ENCODE data around the gene TFF2. TPM values are rescaled to one million over a fixed set of nuclear protein-coding genes. Genes with fewer than 3 reads are reported as not detected.

TFF2 gene
- total RNA-seq, 2 experiments from 2014 or later, result not detected

DNA sequence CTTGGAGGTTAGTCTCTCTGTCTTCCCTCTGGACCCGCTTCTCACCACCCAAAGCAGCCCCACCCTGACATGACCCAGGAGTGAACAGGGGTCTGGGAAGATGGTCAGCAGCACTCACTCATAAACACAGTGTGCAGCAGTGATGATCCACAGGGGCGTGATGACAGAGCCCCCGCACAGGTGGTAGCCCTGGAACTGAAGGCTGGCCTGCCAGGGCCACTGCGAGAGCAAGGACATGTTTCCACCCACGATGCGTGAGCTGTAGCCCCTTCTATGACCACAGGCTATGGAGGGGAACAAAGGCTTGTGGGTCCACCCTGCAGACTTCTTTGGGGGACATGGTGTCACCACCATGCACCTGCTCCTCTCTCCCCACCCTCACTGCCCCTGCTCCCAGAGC lies 32.1 kb upstream of the TFF2 start:
- no peaks in the 10 kb centered on the region for H3K36me3 ChIP-seq (ENCODE audit: insufficient read depth, low read length)
- no peak overlapping the region for H3K27ac Mint-ChIP-seq
- H3K4me1 Mint-ChIP-seq (ENCODE audit: low read depth), result peaks cover 31% of the 10 kb centered on the region
- intact Hi-C loops (cut with DNase I, micrococcal nuclease), result no loop called here
- DNase-seq (no peak), ATAC-seq (ENCODE audit: poor library complexity) (no peak)
- no peak overlapping the region for H3K4me3 Mint-ChIP-seq
- no peaks in the 10 kb centered on the region for H3K36me3 Mint-ChIP-seq (ENCODE audit: low read depth)
- no peak for TF ChIP-seq CTCF (IDR thresholded peaks at IDR 0.05)
- POLR2A ChIA-PET, result interaction anchor here (0.7 to 3.2 kb wide), 3 partner anchors 10 to 42 kb away, joined by 3 to 13 read pairs (median 3); partner anchors contain the start of gene UBASH3A
- H3K4me3 ChIP-seq (ENCODE audit: low read length), result no peak overlapping the region
- CTCF ChIA-PET, result no interaction called here
- H3K9me3 Mint-ChIP-seq, result peaks cover 9% of the 10 kb centered on the region
- no peaks in the 10 kb centered on the region for H3K27me3 Mint-ChIP-seq
- no peaks in the 10 kb centered on the region for H3K27me3 ChIP-seq (ENCODE audit: control insufficient read depth in 1 of 2, insufficient read depth in 2 of 2, low read length in 2 of 2)
- peaks cover 11 to 31% of the 10 kb centered on the region in 2 experiments for H3K9me3 ChIP-seq (ENCODE audit: control insufficient read depth in 1 of 2, insufficient read depth in 1 of 2, low read length in 2 of 2)
- H3K27ac ChIP-seq (ENCODE audit: low read depth in 1 of 2, low read length in 2 of 2), result no peak overlapping the region
- H3K4me1 ChIP-seq (ENCODE audit: insufficient read depth, low read length), result peaks cover 15% of the 10 kb centered on the region

DNA sequence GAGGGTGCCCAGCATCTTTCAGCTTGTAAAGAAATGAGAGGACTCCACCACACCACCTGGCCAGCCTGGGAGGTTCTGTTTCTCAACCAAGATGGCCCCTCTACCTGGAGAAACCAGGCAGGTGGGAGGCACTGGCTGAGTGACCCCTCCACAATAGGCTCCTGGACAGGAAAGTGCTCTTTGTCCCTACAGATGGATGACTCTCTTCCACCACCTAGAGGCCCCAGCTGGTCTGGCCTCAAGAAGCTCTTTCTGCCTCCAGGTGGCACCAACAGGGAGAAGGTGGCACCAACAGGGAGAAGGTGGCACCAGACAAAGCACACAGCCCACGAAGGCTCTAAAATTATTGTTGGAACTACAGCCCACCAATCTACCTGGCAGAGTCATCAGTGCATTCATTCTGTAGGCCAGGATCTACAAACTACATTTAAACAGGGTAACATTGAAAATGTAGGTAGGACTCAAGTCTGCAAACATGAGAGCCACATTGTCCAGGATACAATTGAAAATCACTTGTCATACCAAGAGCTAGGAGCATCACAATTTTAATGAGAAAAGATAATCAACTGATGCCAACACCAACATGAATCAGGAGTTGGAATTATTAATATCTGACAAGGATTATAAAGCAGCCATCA lies 30.7 kb upstream of the TFF2 start:
- Histone ChIP-seq H3K27me3 (ENCODE audit: control insufficient read depth in 1 of 2, insufficient read depth in 2 of 2, low read length in 2 of 2) (no peaks in the 10 kb centered on the region), H3K27ac (ENCODE audit: low read depth in 1 of 2, low read length in 2 of 2) (no peak overlapping the region), H3K4me1 (ENCODE audit: insufficient read depth, low read length) (peaks cover 15% of the 10 kb centered on the region), H3K4me3 (ENCODE audit: low read length) (no peak overlapping the region), H3K9me3 (ENCODE audit: control insufficient read depth in 1 of 2, insufficient read depth in 1 of 2, low read length in 2 of 2) (peaks cover 11 to 31% of the 10 kb centered on the region in 2 experiments), H3K36me3 (ENCODE audit: insufficient read depth, low read length) (no peaks in the 10 kb centered on the region)
- no peak overlapping the region for H3K4me3 Mint-ChIP-seq
- H3K36me3 Mint-ChIP-seq (ENCODE audit: low read depth), result no peaks in the 10 kb centered on the region
- DNase-seq (peak in 10 of 14 experiments; percentile 24 to 70 (median 38)), ATAC-seq (ENCODE audit: poor library complexity) (peak; percentile 56)
- peaks cover 20% of the 10 kb centered on the region for H3K4me1 Mint-ChIP-seq (ENCODE audit: low read depth)
- no peaks in the 10 kb centered on the region for H3K27me3 Mint-ChIP-seq
- no peak overlapping the region for H3K27ac Mint-ChIP-seq
- CTCF ChIA-PET, result interaction anchor here (0.7 to 2.1 kb wide), 9 partner anchors 12 to 143 kb away, joined by 3 to 11 read pairs (median 3); partner anchors contain the start of gene UBASH3A
- TF ChIP-seq CTCF (IDR thresholded peaks at IDR 0.05), result peak; percentile 42
- H3K9me3 Mint-ChIP-seq, result peaks cover 9% of the 10 kb centered on the region
- intact Hi-C loops (cut with DNase I, micrococcal nuclease), result no loop called here
- POLR2A ChIA-PET, result interaction anchor here (0.8 to 3.2 kb wide), 3 partner anchors 17 to 44 kb away, joined by 3 to 13 read pairs (median 3); partner anchors contain the start of gene UBASH3A

DNA sequence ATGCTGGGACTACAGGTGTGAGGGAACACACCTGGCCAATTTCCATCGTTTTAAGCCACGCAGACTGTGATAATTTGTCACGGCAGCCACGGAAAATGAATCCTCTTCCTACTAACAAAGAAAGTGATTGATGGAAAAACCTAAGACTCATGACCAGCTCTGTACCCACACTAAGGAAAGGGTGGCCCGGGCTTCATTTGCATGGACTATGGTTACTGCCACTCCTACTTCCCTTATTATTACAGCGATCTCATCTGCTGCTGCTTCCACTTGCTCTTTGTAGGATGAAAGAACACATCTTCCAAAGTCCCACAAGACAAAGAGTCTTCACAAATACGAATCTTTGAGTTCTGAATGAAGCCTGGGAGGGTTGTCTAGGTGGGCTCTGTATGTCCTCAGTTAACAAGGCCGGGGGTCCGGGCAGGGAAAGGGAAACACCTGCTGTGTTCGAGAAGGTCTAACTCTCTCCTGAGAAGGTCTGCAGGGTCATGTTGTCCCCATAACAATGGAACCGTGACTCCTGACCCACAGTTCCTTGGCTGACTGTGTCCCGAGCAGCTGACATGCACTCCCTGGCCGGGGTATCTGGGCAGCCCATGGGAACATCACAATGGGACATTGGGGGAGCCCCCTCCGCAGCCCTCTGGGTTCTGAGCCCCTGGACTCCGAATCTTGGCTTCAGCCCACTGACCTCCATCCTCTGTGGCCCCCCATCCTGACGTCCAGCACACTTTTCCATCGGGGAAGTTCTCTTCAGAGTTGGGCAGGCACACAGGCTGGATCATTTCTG lies 28.8 kb upstream of the TFF2 start:
- no peak for ATAC-seq (ENCODE audit: poor library complexity)
- H3K4me1 Mint-ChIP-seq (ENCODE audit: low read depth), result peaks cover 10% of the 10 kb centered on the region
- no peaks in the 10 kb centered on the region for H3K27me3 ChIP-seq (ENCODE audit: control insufficient read depth in 1 of 2, insufficient read depth in 2 of 2, low read length in 2 of 2)
- POLR2A ChIA-PET, result interaction anchor here (1.1 kb wide), 1 partner anchor 24 kb away, joined by 3 read pairs; the partner anchor contains the start of gene UBASH3A
- H3K27ac Mint-ChIP-seq, result no peak overlapping the region
- CTCF ChIA-PET, result no interaction called here
- H3K4me1 ChIP-seq (ENCODE audit: insufficient read depth, low read length), result peaks cover 9% of the 10 kb centered on the region
- no peak for TF ChIP-seq CTCF (IDR thresholded peaks at IDR 0.05)
- no peaks in the 10 kb centered on the region for H3K27me3 Mint-ChIP-seq
- H3K27ac ChIP-seq (ENCODE audit: low read depth in 1 of 2, low read length in 2 of 2), result no peak overlapping the region
- no peaks in the 10 kb centered on the region for H3K36me3 Mint-ChIP-seq (ENCODE audit: low read depth)
- peaks cover 11 to 28% of the 10 kb centered on the region in 2 experiments for H3K9me3 ChIP-seq (ENCODE audit: control insufficient read depth in 1 of 2, insufficient read depth in 1 of 2, low read length in 2 of 2)
- H3K36me3 ChIP-seq (ENCODE audit: insufficient read depth, low read length), result no peaks in the 10 kb centered on the region
- intact Hi-C loops (cut with DNase I, micrococcal nuclease), result loop anchor here in 1 of 2 experiments (10.0 kb wide), 1 partner anchor 45 kb away; no protein-coding TSS in a partner anchor
- no peak overlapping the region for H3K4me3 ChIP-seq (ENCODE audit: low read length)
- no peak overlapping the region for H3K4me3 Mint-ChIP-seq
- DNase-seq, result no peak
- peaks cover 5% of the 10 kb centered on the region for H3K9me3 Mint-ChIP-seq

All from CD4-positive, alpha-beta T cell (primary cell).